HepG2 (cell line): ENCODE data around the gene CDIP1. TPM values are rescaled to one million over a fixed set of nuclear protein-coding genes. Genes with fewer than 3 reads are reported as not detected.

Experiments used
- ATAC-seq: fragments of 200-7000 bp; cut with Tn5 transposase; 3 replicates; pipeline ENCODE4 v1.9.1; 2020; ENCODE audit warnings: mild to moderate bottlenecking, moderate library complexity
- BruUV-seq: library from RNA; stranded (reverse); fragments of 400-500 nt; replicated peaks from 2 replicates; lab custom pipeline; 2021; lab: Mats Ljungman, UMichigan
- CTCF ChIA-PET: fragments of 300-600 bp; formaldehyde crosslinking; extraction: SDS; loops from one replicate; lab custom pipeline; 2021; ENCODE audit warnings: low total read pairs, inconsistent platforms, low intra/inter-chr PET ratio; lab: Yijun Ruan, JAX
- POLR2A ChIA-PET: fragments of 350-600 bp; sonication (Branson Sonifier 250); formaldehyde crosslinking; loops from one replicate; lab custom pipeline; 2020; ENCODE audit warnings: antibody characterized with exemption, inconsistent platforms; lab: Yijun Ruan, JAX
- DNase-seq: peaks from one replicate; pipeline ENCODE4 v3.0.0-alpha.2; 2015; ENCODE audit warnings: low spot score
- FAIRE-seq: peaks from 3 replicates; lab custom pipeline; 2011; peaks lifted over from hg19 to GRCh38; lab: Jason Lieb, UNC
- H2AFZ ChIP-seq: one replicate; pipeline ENCODE4 v1.6.1; 2011; ENCODE audit warnings: low read length, inconsistent platforms
- H3K27ac ChIP-seq: fragments of 300-600 bp; 3 replicates; pipeline ENCODE4 v1.8.0; 2011; ENCODE audit warnings: mixed run types, mild to moderate bottlenecking, mixed read lengths, low read length, inconsistent platforms; ENCODE audit not compliant: insufficient read depth; ENCODE audit errors: extremely low read length
- H3K27me3 ChIP-seq, 2 experiments: fragments of 200-600 bp in 1 of 2; 2 replicates in 1 of 2; 3 replicates in 1 of 2; pipeline versions ENCODE4 v1.6.0 to v1.8.0; 2011; ENCODE audit warnings: low read length in 2 of 2, mild to moderate bottlenecking in 2 of 2, moderate library complexity in 2 of 2, inconsistent platforms in 1 of 2; ENCODE audit not compliant: insufficient read depth in 2 of 2, control insufficient read depth in 1 of 2
- H3K36me3 ChIP-seq, 2 experiments: fragments of 200-600 bp in 1 of 2; replicated peaks in 1 of 2; 2 replicates in 1 of 2; 3 replicates in 1 of 2; pipeline versions ENCODE4 v1.5.1 to v1.8.0; 2011; ENCODE audit warnings: low read length in 2 of 2, inconsistent platforms in 1 of 2; ENCODE audit not compliant: insufficient read depth in 2 of 2, control insufficient read depth in 1 of 2
- H3K4me1 ChIP-seq: 2 replicates; pipeline ENCODE4 v1.5.1; 2012; ENCODE audit warnings: low read length, inconsistent platforms; ENCODE audit not compliant: insufficient read depth
- H3K4me2 ChIP-seq: 2 replicates; pipeline ENCODE4 v1.6.0; 2011; ENCODE audit warnings: low read depth, low read length, inconsistent platforms
- H3K4me3 ChIP-seq, 3 experiments: fragments of 200-600 bp in 1 of 3; sonication (generic), shearing (Covaris generic) in 1 of 3; replicated peaks in 1 of 3; 2 replicates each; pipeline ENCODE4 v1.5.1; 2011 to 2016; ENCODE audit warnings: low read length in 3 of 3, inconsistent platforms in 2 of 3, low read depth in 2 of 3, mild to moderate bottlenecking in 2 of 3, control low read depth in 1 of 3, mixed read lengths in 1 of 3; ENCODE audit not compliant: insufficient read depth in 1 of 3
- H3K79me2 ChIP-seq: one replicate; pipeline ENCODE4 v1.6.1; 2011; ENCODE audit warnings: low read length, inconsistent platforms; ENCODE audit not compliant: insufficient read depth
- H3K9ac ChIP-seq: 2 replicates; pipeline ENCODE4 v1.6.0; 2011; ENCODE audit warnings: mild to moderate bottlenecking, low read depth, low read length, inconsistent platforms; ENCODE audit not compliant: insufficient read depth
- H3K9me3 ChIP-seq: 2 replicates; pipeline ENCODE4 v1.5.1; 2012; ENCODE audit warnings: mild to moderate bottlenecking, low read length
- H4K20me1 ChIP-seq: 2 replicates; pipeline ENCODE4 v1.6.0; 2011; ENCODE audit warnings: inconsistent platforms, mild to moderate bottlenecking, low read length, moderate library complexity; ENCODE audit not compliant: insufficient read depth
- CC2D1A ChIP-seq: sonication (generic); formaldehyde crosslinking; IDR thresholded peaks from 2 replicates; pipeline ENCODE4 v1.8.1; 2023; ENCODE audit warnings: mild to moderate bottlenecking, missing genetic modification reagents
- FOSL1 ChIP-seq: sonication (generic); formaldehyde crosslinking; IDR thresholded peaks from 2 replicates; pipeline ENCODE4 v1.9.0; 2021; ENCODE audit warnings: missing genetic modification reagents, borderline replicate concordance
- FOSL2 ChIP-seq: sonication (generic); formaldehyde crosslinking; IDR thresholded peaks from 2 replicates; pipeline ENCODE4 v1.4.0; 2020; ENCODE audit warnings: missing genetic modification reagents
- HMG20B ChIP-seq: conservative IDR thresholded peaks from 2 replicates; pipeline ENCODE4 v1.6.1; 2016; ENCODE audit warnings: missing genetic modification reagents, missing compliant biosample characterization
- PAWR ChIP-seq: sonication (generic); formaldehyde crosslinking; IDR thresholded peaks from 2 replicates; pipeline ENCODE4 v1.4.0; 2020; ENCODE audit warnings: missing genetic modification reagents, mild to moderate bottlenecking, borderline replicate concordance
- PTBP1 ChIP-seq: fragments of 200-400 bp; formaldehyde crosslinking; IDR thresholded peaks from 2 replicates; pipeline ENCODE4 v1.6.1; 2018; ENCODE audit warnings: low read length, low read depth; ENCODE audit not compliant: poor library complexity, severe bottlenecking
- RARA ChIP-seq: IDR thresholded peaks from 2 replicates; pipeline ENCODE4 v1.6.1; 2016; ENCODE audit warnings: missing genetic modification reagents, missing compliant biosample characterization
- RBAK ChIP-seq: sonication (generic); formaldehyde crosslinking; IDR thresholded peaks from 2 replicates; pipeline ENCODE4 v1.5.1; 2020; ENCODE audit warnings: mild to moderate bottlenecking, missing genetic modification reagents
- SCMH1 ChIP-seq: sonication (generic); formaldehyde crosslinking; IDR thresholded peaks from 2 replicates; pipeline ENCODE4 v1.9.0; 2021; ENCODE audit warnings: missing genetic modification reagents, mild to moderate bottlenecking, borderline replicate concordance
- SOX6 ChIP-seq, 2 experiments: fragments of 450-650 bp in 1 of 2; sonication (generic) in 1 of 2; formaldehyde crosslinking in 1 of 2; IDR thresholded peaks; 2 replicates each; pipeline versions ENCODE4 v1.4.0 to v1.6.1; 2017 to 2020; ENCODE audit warnings: antibody characterized with exemption in 1 of 2, mild to moderate bottlenecking in 1 of 2, missing genetic modification reagents in 1 of 2
- TAF1 ChIP-seq: sonication (generic); formaldehyde crosslinking; IDR thresholded peaks from 2 replicates; pipeline ENCODE4 v1.4.0; 2020; ENCODE audit warnings: missing genetic modification reagents
- TEAD3 ChIP-seq: optimal IDR thresholded peaks from 2 replicates; pipeline ENCODE3; 2016; ENCODE audit warnings: borderline replicate concordance
- ZFP1 ChIP-seq: IDR thresholded peaks from 2 replicates; pipeline ENCODE4 v1.6.1; 2016
- ZNF768 ChIP-seq: sonication (generic); formaldehyde crosslinking; IDR thresholded peaks from 2 replicates; pipeline ENCODE4 v1.4.0; 2020; ENCODE audit warnings: missing genetic modification reagents
- ZSCAN21 ChIP-seq: sonication (generic); formaldehyde crosslinking; IDR thresholded peaks from 2 replicates; pipeline ENCODE4 v1.8.0; 2022; ENCODE audit warnings: mild to moderate bottlenecking, missing genetic modification reagents, moderate library complexity, borderline replicate concordance
- whole genome bisulfite sequencing: methylation state at CpG from one replicate; pipeline ENCODE4 v1.1.6; 2017; ENCODE audit warnings: low lambda C conversion rate; 5-methylcytosine and 5-hydroxymethylcytosine counted together
- in situ Hi-C: cut with HindIII; loops from 2 replicates; pipeline ENCODE4 v1.10.0; 2017; ENCODE audit warnings: low pct_unique_long_range_greater_than_20kb; ENCODE audit not compliant: extremely low pct_ligation_motif_present
- intact Hi-C: fragments of 100-400 bp; cut with micrococcal nuclease; formaldehyde crosslinking; loops from one replicate; pipeline ENCODE4 v1.10.0; 2022; ENCODE audit not compliant: unreplicated experiment
- polyA plus RNA-seq, 8 experiments: library from polyadenylated mRNA; depleted of rRNA in 3 of 8; stranded (reverse) in 7 of 8; unstranded in 1 of 8; fragments of >200 nt; fragmentation: Illumina TruSeq in 4 of 8; extraction: Trizol in 4 of 8; gene quantifications; 2 replicates each; pipeline versions ENCODE4 v1.2.1 to v1.2.3, GENCODE V29; 2011 to 2016; ENCODE audit warnings: low read depth in 4 of 8, missing spikeins in 1 of 8, mixed read lengths in 1 of 8; ENCODE audit not compliant: insufficient read depth in 1 of 8
- total RNA-seq, 5 experiments: library from RNA; depleted of rRNA; stranded (reverse); fragments of >200 nt; fragmentation: Illumina TruSeq; extraction: Trizol; gene quantifications; 2 replicates each; pipeline ENCODE4 v1.2.3, GENCODE V29; 2016; ENCODE audit warnings: low read depth in 1 of 5
- TF ChIP-seq, protein P1 (sequence below): sonication (generic); formaldehyde crosslinking; IDR thresholded peaks from 2 replicates; pipeline ENCODE4 v1.4.0; 2020; ENCODE audit warnings: missing genetic modification reagents

Gene CDIP1
- total and polyA plus RNA-seq, 2 of the 13 experiments (the other 11 are each of a cell fraction or from before 2014, with no cell fraction given): 31.2 to 56.7 TPM

DNA sequence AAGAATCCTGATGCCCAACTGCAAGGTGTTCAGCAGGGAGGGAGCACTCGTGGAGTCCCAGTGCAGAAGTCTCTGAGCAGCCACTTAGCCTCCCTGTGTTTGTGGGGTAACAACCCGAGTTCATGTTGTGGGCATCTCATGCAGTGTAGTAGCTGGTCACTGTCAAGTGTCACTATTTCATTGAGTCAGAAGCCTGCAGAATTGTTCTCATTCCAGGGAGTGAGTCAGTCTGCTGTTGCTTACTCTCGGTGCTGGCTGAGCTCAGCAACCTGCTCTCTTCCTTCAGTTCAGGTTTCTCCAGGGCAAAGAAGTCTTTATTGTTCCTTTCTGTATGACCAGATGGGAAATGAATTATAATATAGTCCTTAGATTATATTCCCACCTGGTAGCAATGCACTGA is 38.3 kb downstream of the CDIP1 start:
- no peaks in the 10 kb centered on the region for H3K9me3 ChIP-seq
- peak overlapping the region; percentile 45; the same call in 1 of the 2 replicates for H3K4me2 ChIP-seq
- no peak overlapping the region for H3K4me3 ChIP-seq
- peaks cover 7% of the 10 kb centered on the region; the same call in 1 of the 2 replicates for H4K20me1 ChIP-seq
- ChIA-PET POLR2A (interaction anchor here (0.9 to 1.5 kb wide), 3 partner anchors 10 to 24 kb away, joined by 3 to 5 read pairs (median 4); partner anchors contain the start of gene HMOX2), CTCF (no interaction called here)
- WGBS: 70% methylated on average over 2 of the region's 3 CpGs
- H3K27ac ChIP-seq: peak overlapping the region; percentile 37
- H3K9ac ChIP-seq: no peak overlapping the region
- H2AFZ ChIP-seq: no peak overlapping the region
- H3K27me3 ChIP-seq: no peaks in the 10 kb centered on the region
- FAIRE-seq (no peak), ATAC-seq (peak; percentile 80)
- intact Hi-C loops: no loop called here
- in situ Hi-C loops: loop anchor here (25.0 kb wide), 1 partner anchor 462 kb away; the partner anchor contains the start of gene SEC14L5
- peaks cover 46% of the 10 kb centered on the region for H3K4me1 ChIP-seq
- TF ChIP-seq ZFP1 (CRISPR knock-in tag): no peak
- 0 out of 2 replicates have a peak, but pooled peaks have one; percentile 11 for TF ChIP-seq RARA
- no peak for TF ChIP-seq RBAK
- TF ChIP-seq TEAD3: peak; percentile 88
- TF ChIP-seq FOSL1 (CRISPR knock-in tag): 0 out of 2 replicates have a peak, but pooled peaks have one; percentile 35
- TF ChIP-seq FOSL2 (CRISPR knock-in tag): peak; percentile 82
- TF ChIP-seq, all 625 proteins: peak for 4
- peaks cover 5 to 10% of the 10 kb centered on the region in 2 experiments; a peak in 4 of 5 replicates for H3K36me3 ChIP-seq
- H3K79me2 ChIP-seq: peaks cover 54% of the 10 kb centered on the region
- no TSS peak for BruUV-seq
- peak; percentile 39 for DNase-seq

DNA sequence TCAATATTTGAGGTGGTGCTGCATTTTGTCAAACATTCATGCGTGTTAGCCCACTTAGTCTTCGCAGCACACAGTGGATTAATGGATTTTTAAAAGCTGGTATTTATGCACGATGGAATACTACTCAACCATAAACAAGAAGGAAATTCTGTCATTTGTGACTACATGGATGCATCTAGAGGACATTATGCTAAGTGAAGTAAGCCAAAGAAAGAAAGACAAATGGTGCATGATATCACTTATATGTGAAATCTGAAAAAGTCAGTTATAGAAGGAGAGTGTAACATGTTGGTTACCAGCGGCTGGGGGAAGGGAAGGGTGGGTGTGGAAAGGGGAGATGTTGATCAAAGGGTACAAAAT is 39.4 kb downstream of the CDIP1 start:
- H4K20me1 ChIP-seq: peaks cover 11% of the 10 kb centered on the region; the same call in 1 of the 2 replicates
- 97% methylated on average over 4 of the region's 4 CpGs for WGBS

More for the DNA sequence above, 39.4 kb downstream of the CDIP1 start:
- peaks cover 55% of the 10 kb centered on the region for H3K4me1 ChIP-seq
- TF ChIP-seq SOX6 (IDR thresholded peaks at IDR 0.05): no peak
- TF ChIP-seq SOX6 (CRISPR knock-in tag; IDR thresholded peaks at IDR 0.05): no peak
- TF ChIP-seq SCMH1: no peak
- no peak for TF ChIP-seq TAF1 (CRISPR knock-in tag)
- no peak for TF ChIP-seq HMG20B
- no peak for TF ChIP-seq PAWR (CRISPR knock-in tag)
- TF ChIP-seq, protein P1, sequence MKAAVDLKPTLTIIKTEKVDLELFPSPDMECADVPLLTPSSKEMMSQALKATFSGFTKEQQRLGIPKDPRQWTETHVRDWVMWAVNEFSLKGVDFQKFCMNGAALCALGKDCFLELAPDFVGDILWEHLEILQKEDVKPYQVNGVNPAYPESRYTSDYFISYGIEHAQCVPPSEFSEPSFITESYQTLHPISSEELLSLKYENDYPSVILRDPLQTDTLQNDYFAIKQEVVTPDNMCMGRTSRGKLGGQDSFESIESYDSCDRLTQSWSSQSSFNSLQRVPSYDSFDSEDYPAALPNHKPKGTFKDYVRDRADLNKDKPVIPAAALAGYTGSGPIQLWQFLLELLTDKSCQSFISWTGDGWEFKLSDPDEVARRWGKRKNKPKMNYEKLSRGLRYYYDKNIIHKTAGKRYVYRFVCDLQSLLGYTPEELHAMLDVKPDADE (CRISPR knock-in tag): no peak
- no peak for TF ChIP-seq PTBP1
- no peak for TF ChIP-seq ZSCAN21 (CRISPR knock-in tag)
- TF ChIP-seq CC2D1A (CRISPR knock-in tag): no peak
- TF ChIP-seq ZNF768 (CRISPR knock-in tag): no peak
- TF ChIP-seq, all 625 proteins: peak for 0
- in situ Hi-C loops (no loop called here), intact Hi-C loops (loop anchor here (10.0 kb wide), 1 partner anchor 66 kb away; no protein-coding TSS in a partner anchor)
- no peak overlapping the region for H2AFZ ChIP-seq
- no peak overlapping the region for H3K9ac ChIP-seq
- no peak overlapping the region for H3K4me2 ChIP-seq
- ChIA-PET POLR2A (interaction anchor here (1.6 kb wide), 1 partner anchor 9 kb away, joined by 3 read pairs; no protein-coding TSS in a partner anchor), CTCF (no interaction called here)
- BruUV-seq: no TSS peak
- no peak overlapping the region for H3K4me3 ChIP-seq
- no peak for ATAC-seq
- FAIRE-seq: no peak
- H3K79me2 ChIP-seq: peaks cover 55% of the 10 kb centered on the region
- no peaks in the 10 kb centered on the region for H3K9me3 ChIP-seq
- H3K27me3 ChIP-seq: no peaks in the 10 kb centered on the region
- H3K27ac ChIP-seq: no peak overlapping the region
- H3K36me3 ChIP-seq: peaks cover 3 to 10% of the 10 kb centered on the region in 2 experiments; a peak in 3 of 5 replicates
- DNase-seq: no peak
